ENCODE results near the gene TRIM31.

Gene TRIM31

DNA sequence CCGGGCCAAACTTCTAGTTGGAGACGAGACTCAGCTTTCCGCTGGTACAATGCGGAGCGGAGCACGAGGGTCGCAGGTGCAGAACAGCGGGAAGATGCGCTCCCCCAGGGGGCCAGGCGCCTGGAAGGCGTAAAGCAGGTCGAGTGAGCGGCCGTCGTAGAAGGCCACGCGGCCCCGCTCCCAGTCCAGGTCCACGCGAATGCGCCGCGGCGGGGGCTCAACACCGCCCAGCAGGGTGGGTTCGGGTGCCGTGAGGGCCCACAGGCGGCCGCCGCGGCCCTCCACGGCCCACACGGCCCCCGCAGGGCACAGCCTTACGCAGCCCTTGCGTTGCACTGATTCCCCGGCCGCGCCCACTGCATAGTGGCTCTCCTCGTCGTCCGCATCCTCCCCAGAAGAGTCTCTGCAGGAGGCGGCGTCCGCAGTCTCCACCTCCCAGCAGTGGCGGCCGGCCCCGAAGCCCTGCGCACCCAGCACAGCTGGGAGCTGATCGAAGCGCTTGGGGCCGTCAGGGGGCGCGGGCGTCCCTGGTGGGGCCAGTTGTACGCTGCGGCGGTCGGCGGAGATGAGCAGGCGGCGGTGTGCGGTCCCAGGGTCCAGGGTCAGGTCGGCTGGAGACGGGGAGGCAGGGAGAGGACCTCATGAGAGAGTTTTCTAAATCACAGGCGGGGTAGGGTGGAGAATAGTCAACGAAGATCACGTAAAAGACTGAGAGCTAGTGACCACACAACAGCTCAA, 41.6 kb downstream of the TRIM31 start:
- no peak for DNase-seq (ENCODE audit: insufficient read length)
- FAIRE-seq, result no peak
- no peak for TF ChIP-seq TAF1 (IDR thresholded peaks at IDR 0.05; ENCODE audit: borderline replicate concordance, low read depth, low read length)
- TF ChIP-seq POLR2AphosphoS5 (IDR thresholded peaks at IDR 0.05; ENCODE audit: low read depth, low read length), result no peak
- no peak for TF ChIP-seq POLR2A (IDR thresholded peaks at IDR 0.05; ENCODE audit: low read depth, low read length)

GRCh38 chr6:30067460-30068139, 45.3 kb downstream of the TRIM31 start:
- TF ChIP-seq POLR2AphosphoS5 (IDR thresholded peaks at IDR 0.05; ENCODE audit: low read depth, low read length) (no peak), POLR2A (IDR thresholded peaks at IDR 0.05; ENCODE audit: low read depth, low read length) (no peak), TAF1 (IDR thresholded peaks at IDR 0.05; ENCODE audit: borderline replicate concordance, low read depth, low read length) (no peak)
- DNase-seq (ENCODE audit: insufficient read length) (no peak), FAIRE-seq (no peak)

DNA sequence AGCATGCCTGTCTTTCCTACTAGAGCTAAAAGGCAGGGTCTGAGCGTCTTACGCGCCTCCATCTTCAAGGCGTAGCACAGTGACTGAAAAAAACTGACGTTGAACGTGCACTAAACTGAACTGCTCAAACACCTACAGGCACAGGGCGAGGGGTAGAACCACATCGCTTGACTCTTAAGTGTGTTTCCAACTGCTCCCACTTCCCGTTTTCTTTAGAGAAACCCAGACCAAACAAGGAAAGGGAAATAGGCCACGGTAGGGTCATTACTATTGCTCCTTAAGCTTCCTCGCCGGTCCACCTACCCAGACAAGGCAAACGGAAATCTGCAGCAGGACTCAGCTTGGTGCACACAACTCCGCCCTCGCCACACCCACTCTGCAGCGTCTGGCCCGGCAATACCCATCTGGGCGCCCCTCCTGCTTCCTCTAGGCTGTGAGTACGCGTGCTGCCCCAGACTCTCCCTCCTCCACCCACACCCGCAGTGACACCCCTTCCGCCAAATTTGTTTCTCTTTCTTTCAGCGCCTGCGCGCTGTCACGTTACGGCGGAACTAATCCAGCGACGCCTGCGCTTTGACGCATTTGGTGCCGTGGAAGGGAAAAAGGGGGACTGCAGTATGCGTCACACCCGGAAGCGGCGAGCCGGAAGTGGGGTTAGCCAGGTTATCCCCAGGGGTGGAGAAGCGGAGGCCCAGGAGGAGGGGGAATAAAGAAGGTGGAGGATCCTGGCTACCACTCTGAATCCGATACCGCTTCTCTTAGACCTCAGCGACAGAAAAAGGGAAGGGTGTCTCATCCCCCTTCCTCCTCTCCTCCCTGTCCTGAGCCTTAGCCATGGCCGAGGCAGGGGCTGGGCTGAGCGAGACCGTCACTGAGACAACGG, 46.1 kb downstream of the TRIM31 start, which contains the start of gene PPP1R11:
TSS of gene PPP1R11 (plus strand) at position 622 of the 883 bp plus-strand sequence. CDS start at position 835, 213 bp downstream.
- FAIRE-seq, result peak; percentile 100
- TF ChIP-seq POLR2AphosphoS5 (IDR thresholded peaks at IDR 0.05; ENCODE audit: low read depth, low read length) (peak; percentile 92), TAF1 (IDR thresholded peaks at IDR 0.05; ENCODE audit: borderline replicate concordance, low read depth, low read length) (0 out of 2 replicates have a peak, but pooled peaks have one; percentile 54), POLR2A (IDR thresholded peaks at IDR 0.05; ENCODE audit: low read depth, low read length) (peak; percentile 88)
- DNase-seq (ENCODE audit: insufficient read length), result peak; percentile 76

- DNase-seq (ENCODE audit: insufficient read length), result no peak
- TF ChIP-seq POLR2A (IDR thresholded peaks at IDR 0.05; ENCODE audit: low read depth, low read length) (no peak), TAF1 (IDR thresholded peaks at IDR 0.05; ENCODE audit: borderline replicate concordance, low read depth, low read length) (no peak), POLR2AphosphoS5 (IDR thresholded peaks at IDR 0.05; ENCODE audit: low read depth, low read length) (no peak)
Measured at GRCh38 chr6:30066082-30066481, 46.8 kb downstream of the TRIM31 start.

GRCh38 chr6:30063315-30063714, 49.6 kb downstream of the TRIM31 start:
- DNase-seq (ENCODE audit: insufficient read length) (no peak), FAIRE-seq (no peak)
- TF ChIP-seq TAF1 (IDR thresholded peaks at IDR 0.05; ENCODE audit: borderline replicate concordance, low read depth, low read length) (no peak), POLR2AphosphoS5 (IDR thresholded peaks at IDR 0.05; ENCODE audit: low read depth, low read length) (no peak), POLR2A (IDR thresholded peaks at IDR 0.05; ENCODE audit: low read depth, low read length) (no peak)

More at GRCh38 chr6:30066082-30066481, 46.8 kb downstream of the TRIM31 start:
- FAIRE-seq, result no peak

GRCh38 chr6:30062471-30063178, 50.3 kb downstream of the TRIM31 start:
- no peak for TF ChIP-seq POLR2A (IDR thresholded peaks at IDR 0.05; ENCODE audit: low read depth, low read length)
- TF ChIP-seq TAF1 (IDR thresholded peaks at IDR 0.05; ENCODE audit: borderline replicate concordance, low read depth, low read length), result no peak
- no peak for TF ChIP-seq POLR2AphosphoS5 (IDR thresholded peaks at IDR 0.05; ENCODE audit: low read depth, low read length)
- FAIRE-seq, result no peak
- DNase-seq (ENCODE audit: insufficient read length), result no peak

DNA sequence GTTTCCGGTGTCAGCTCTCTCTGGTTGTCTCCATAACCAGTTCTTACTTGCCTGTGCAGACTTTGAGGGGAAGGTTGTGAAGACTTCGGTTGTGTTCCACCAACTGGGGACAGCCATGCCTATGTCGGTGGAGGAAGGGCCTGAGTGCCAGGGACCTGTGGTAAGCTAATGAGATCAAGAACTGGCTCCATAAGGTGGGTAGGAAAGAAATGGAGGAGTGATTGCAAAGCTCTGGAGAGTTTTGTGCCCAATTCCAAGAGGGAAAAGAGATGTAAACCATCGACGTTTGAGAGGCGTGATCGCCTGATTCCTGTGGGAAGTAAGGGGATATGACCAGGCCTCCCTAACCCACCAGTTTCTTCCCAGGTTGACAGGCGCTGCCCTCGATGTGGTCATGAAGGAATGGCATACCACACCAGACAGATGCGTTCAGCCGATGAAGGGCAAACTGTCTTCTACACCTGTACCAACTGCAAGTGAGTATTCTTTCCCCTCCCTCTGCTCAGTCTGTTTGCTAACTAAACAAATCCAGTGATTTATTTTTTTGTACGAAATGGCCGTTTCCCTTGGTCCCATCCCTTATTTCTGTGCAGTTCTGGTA, 50.9 kb downstream of the TRIM31 start:
- no peak for FAIRE-seq
- no peak for DNase-seq (ENCODE audit: insufficient read length)
- TF ChIP-seq POLR2A (IDR thresholded peaks at IDR 0.05; ENCODE audit: low read depth, low read length), result no peak
- TF ChIP-seq POLR2AphosphoS5 (IDR thresholded peaks at IDR 0.05; ENCODE audit: low read depth, low read length), result no peak
- TF ChIP-seq TAF1 (IDR thresholded peaks at IDR 0.05; ENCODE audit: borderline replicate concordance, low read depth, low read length), result no peak

- DNase-seq (ENCODE audit: insufficient read length) (peak; percentile 70), FAIRE-seq (peak; percentile 96)
- TF ChIP-seq POLR2AphosphoS5 (IDR thresholded peaks at IDR 0.05; ENCODE audit: low read depth, low read length), result peak; percentile 96
- peak; percentile 95 for TF ChIP-seq POLR2A (IDR thresholded peaks at IDR 0.05; ENCODE audit: low read depth, low read length)
- peak; percentile 94 for TF ChIP-seq TAF1 (IDR thresholded peaks at IDR 0.05; ENCODE audit: borderline replicate concordance, low read depth, low read length)
Measured at GRCh38 chr6:30061092-30061857, 51.6 kb downstream of the TRIM31 start, which contains the start of gene POLR1H. TSS of gene POLR1H (plus strand) at chr6:30061265. CDS start at chr6:30061525, 260 bp downstream.

- no peak for TF ChIP-seq POLR2A (IDR thresholded peaks at IDR 0.05; ENCODE audit: low read depth, low read length)
- TF ChIP-seq POLR2AphosphoS5 (IDR thresholded peaks at IDR 0.05; ENCODE audit: low read depth, low read length), result no peak
- TF ChIP-seq TAF1 (IDR thresholded peaks at IDR 0.05; ENCODE audit: borderline replicate concordance, low read depth, low read length), result no peak
- peak; percentile 42 for FAIRE-seq
- DNase-seq (ENCODE audit: insufficient read length), result no peak
Measured at GRCh38 chr6:30060606-30061091, 52.2 kb downstream of the TRIM31 start.
